HG02571 (cell line): ENCODE results near the gene NAPB.
"Not testable (repeated sequence)": the region's sequence is repeated elsewhere in the genome, so short reads cannot be mapped to it uniquely, and the experiment has no call there.

ENCODE experiments used
- ATAC-seq: cut with Tn5 transposase; IDR thresholded peaks from one replicate; pipeline ENCODE4 v1.9.1; 2021; ENCODE audit warnings: mild to moderate bottlenecking, moderate library complexity; ENCODE audit not compliant: unreplicated experiment

The NAPB gene

GRCh38 chr20:23349338-23350195 is 71.7 kb downstream of the NAPB start:
- ATAC-seq, result peak; percentile 31

GRCh38 chr20:23348510-23348909 is 72.8 kb downstream of the NAPB start:
- ATAC-seq, result not testable (repeated sequence)

- ATAC-seq, result no peak
Measured at GRCh38 chr20:23347791-23348190, 73.5 kb downstream of the NAPB start.

GRCh38 chr20:23346002-23346401 is 75.3 kb downstream of the NAPB start:
- ATAC-seq, result no peak

- no peak for ATAC-seq
Measured at GRCh38 chr20:23344336-23344735, 77.0 kb downstream of the NAPB start.

GRCh38 chr20:23343590-23343989 is 77.7 kb downstream of the NAPB start:
- no peak for ATAC-seq

- no peak for ATAC-seq
Measured at GRCh38 chr20:23341073-23341472, 80.2 kb downstream of the NAPB start.

GRCh38 chr20:23340524-23340923 is 80.8 kb downstream of the NAPB start:
- ATAC-seq, result no peak

GRCh38 chr20:23339986-23340385 is 81.3 kb downstream of the NAPB start:
- no peak for ATAC-seq

- no peak for ATAC-seq
Measured at GRCh38 chr20:23337312-23337711, 84.0 kb downstream of the NAPB start.

- ATAC-seq, result no peak
Measured at GRCh38 chr20:23336476-23336875, 84.8 kb downstream of the NAPB start.

- ATAC-seq, result no peak
Measured at GRCh38 chr20:23335521-23335920, 85.8 kb downstream of the NAPB start.

- ATAC-seq, result no peak
Measured at GRCh38 chr20:23334111-23334510, 87.2 kb downstream of the NAPB start.

GRCh38 chr20:23332467-23332866 is 88.8 kb downstream of the NAPB start:
- no peak for ATAC-seq

GRCh38 chr20:23331450-23332350 is 89.6 kb downstream of the NAPB start:
- ATAC-seq, result no peak

- no peak for ATAC-seq
Measured at GRCh38 chr20:23327617-23328333, 93.5 kb downstream of the NAPB start.

- no peak for ATAC-seq
Measured at GRCh38 chr20:23326774-23327173, 94.5 kb downstream of the NAPB start.

- ATAC-seq, result no peak
Measured at GRCh38 chr20:23325107-23325506, 96.2 kb downstream of the NAPB start.
